Epithelial cell of proximal tubule (primary cell): ENCODE data around the gene POLR1A. TPM values are rescaled to one million over a fixed set of nuclear protein-coding genes. Genes with fewer than 3 reads are reported as not detected.
A peak's percentile ranks its signal among the peaks of the same experiment; 100 is the strongest.

Experiments
- DNase-seq: peaks from one replicate; pipeline ENCODE4 v3.0.0-alpha.2; 2011; ENCODE audit warnings: low read depth
- H3K4me3 ChIP-seq: 2 replicates; pipeline ENCODE4 v1.5.1; 2011; ENCODE audit warnings: low read depth, mild to moderate bottlenecking, low read length
- CTCF ChIP-seq: conservative IDR thresholded peaks from 2 replicates; pipeline ENCODE4 v1.5.1; 2012; ENCODE audit warnings: low read depth, mild to moderate bottlenecking, low read length
- total RNA-seq: library from RNA; depleted of rRNA; stranded (reverse); fragments of >200 nt; gene quantifications from 2 replicates; pipeline ENCODE4 v1.2.3, GENCODE V29; 2015

The POLR1A gene
- total RNA-seq, 1 donor from 2014 or later = 23.1 TPM

GRCh38 chr2:86097114-86097896 is 8.4 kb downstream of the POLR1A start:
- no peak for TF ChIP-seq CTCF
- H3K4me3 ChIP-seq = no peak overlapping the region
- no peak for DNase-seq

- no peak for DNase-seq
- H3K4me3 ChIP-seq = no peak overlapping the region
- no peak for TF ChIP-seq CTCF
These were observed 11.5 kb downstream of the POLR1A start for GRCh38 chr2:86094229-86094628.

DNA sequence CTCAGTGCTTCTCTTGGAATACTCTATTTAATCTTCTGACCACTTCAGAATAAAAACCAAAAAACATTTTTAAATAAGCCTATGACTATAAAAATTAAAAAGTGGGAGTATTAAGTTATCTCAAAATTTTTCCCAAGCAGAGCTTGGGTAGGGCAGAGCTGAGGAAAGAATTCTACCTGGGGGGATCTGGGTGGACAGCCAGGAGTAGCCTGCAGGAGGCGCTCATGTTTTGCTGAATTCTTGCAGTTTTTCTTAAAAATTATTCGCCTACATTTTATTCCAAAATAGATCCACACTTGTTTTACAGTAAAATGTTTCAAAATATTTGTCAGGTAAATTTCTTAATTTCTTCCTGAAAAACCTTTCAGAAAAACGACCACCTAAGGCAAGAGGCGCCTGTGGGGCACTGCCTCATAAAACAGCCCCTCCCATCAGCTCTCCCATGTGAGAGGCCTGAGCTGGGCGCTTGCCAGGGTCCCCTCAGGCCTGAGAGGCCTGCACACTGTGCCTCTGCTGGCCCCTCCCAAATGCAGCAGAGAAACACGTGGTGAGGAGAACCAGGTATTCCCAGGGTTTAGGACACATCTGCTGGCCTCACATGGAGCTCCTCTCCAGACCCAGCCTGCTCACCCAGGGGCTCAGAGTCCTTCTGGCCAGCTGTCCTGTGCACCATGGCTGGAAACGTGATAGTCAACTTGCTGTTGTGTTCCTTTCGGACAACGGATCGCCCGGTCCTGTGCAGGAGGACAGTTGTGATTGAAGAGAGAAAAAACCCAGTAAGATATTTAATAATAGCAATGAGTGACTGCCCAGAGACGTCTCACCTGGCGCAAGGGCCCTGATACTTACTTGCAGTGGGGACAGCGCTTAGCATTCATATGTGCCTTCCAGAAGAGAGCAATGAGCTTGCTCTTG is 17.5 kb downstream of the POLR1A start:
- no peak for DNase-seq
- TF ChIP-seq CTCF = peak; percentile 53
- H3K4me3 ChIP-seq = no peak overlapping the region

- DNase-seq = no peak
- no peak for TF ChIP-seq CTCF
- H3K4me3 ChIP-seq = no peak overlapping the region
These were observed 22.9 kb downstream of the POLR1A start for GRCh38 chr2:86082756-86083155.

DNA sequence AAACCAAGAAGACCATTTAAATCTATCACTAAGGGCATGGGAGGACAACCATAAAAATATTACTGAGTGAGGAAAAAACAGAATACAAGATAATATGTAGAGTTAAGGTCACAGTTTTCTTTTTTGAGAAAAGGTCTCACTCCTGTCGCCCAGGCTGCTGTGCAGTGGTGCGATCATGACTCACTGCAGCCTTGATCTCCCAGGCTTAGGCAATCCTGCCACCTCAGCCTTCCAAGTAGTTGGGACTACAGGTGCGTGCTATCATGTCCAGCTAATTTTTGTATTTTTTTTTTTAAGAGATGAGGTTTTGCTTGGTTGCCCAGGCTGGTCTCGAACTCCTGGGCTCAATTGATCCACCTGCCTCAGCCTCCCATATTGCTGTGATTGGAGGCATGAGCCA is 24.0 kb downstream of the POLR1A start:
- DNase-seq = no peak
- no peak for TF ChIP-seq CTCF
- no peak overlapping the region for H3K4me3 ChIP-seq

DNA sequence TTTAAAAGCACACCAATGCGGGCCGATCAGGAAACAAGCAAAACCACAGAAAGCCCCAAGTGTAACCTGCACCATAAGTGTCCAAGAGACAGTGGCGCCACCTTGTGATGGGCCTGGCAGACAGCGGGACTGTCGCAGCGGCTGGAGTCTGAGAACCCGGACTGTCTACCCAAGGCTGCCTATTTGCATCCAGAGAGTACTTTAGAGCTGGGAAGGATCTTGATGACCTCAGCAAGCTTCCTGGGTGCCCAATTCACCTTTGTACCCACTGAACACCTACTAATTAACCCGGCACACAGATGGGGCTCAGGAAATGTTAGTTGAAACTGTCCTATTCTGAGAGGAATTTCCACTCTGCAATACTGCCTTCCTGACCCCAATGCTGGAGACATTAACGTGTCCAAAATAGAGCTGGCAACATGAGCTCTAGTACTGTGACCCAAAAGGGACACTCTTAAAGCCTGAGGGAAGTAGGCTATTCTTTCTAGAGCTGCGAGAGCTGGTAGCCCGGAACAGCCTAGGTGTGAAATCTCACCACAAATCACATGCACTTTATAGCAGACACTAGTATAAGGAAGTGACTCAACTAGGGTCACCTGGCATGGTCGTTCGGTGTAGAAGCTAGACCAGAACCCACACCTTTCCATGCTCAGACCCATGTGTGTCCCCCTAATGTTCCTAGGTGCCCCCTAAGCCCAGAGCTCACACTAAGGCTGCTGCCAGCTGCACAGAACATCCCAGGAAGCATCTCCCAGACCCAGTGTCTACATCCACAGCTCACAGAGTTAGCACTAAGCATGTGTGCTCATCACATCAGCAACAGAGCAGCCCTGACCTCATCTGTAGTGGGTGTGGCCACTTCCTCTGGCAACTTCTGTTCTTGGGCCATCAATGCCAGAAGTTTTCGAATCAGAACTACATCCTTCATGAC is 25.4 kb downstream of the POLR1A start:
- peak; percentile 89 for TF ChIP-seq CTCF
- H3K4me3 ChIP-seq = no peak overlapping the region
- no peak for DNase-seq
